Measurements from ENCODE around the gene OR5L1.

Gene OR5L1

GRCh38 chr11:55811067-55811466 is at the start of gene OR5L1:
Gene OR5L1 (plus strand): TSS chr11:55811367. CDS start chr11:55811467, 100 bp downstream.
- no peak for DNase-seq (ENCODE audit: low read depth in 2 of 2)

- DNase-seq (ENCODE audit: low read depth in 2 of 2) = no peak
Measured at GRCh38 chr11:55773138-55773537, 38.0 kb upstream of the OR5L1 start, which contains the start of gene OR5D13. Gene OR5D13 (plus strand): TSS chr11:55773438. CDS start chr11:55773438, 0 bp downstream.

DNA sequence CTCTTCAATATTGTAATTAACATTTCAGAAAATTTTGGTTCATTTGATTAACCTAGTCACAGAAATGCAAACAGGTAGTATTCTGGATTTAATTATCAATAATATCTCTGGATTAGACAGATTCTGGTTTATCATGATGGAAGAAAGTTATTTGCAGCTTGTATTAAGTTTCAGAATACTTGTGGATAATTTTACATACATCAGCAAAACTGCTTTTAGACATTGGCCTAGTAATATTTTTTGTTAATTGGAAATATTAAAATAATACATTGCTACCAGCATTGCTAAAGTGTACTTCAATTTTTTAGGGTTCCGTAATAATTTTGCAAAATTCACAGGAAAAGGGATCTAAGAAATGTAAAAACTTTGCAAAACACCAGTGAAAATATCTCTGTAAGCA is 19.6 kb upstream of the OR5L1 start:
- DNase-seq (ENCODE audit: low read depth in 2 of 2) = no peak

DNA sequence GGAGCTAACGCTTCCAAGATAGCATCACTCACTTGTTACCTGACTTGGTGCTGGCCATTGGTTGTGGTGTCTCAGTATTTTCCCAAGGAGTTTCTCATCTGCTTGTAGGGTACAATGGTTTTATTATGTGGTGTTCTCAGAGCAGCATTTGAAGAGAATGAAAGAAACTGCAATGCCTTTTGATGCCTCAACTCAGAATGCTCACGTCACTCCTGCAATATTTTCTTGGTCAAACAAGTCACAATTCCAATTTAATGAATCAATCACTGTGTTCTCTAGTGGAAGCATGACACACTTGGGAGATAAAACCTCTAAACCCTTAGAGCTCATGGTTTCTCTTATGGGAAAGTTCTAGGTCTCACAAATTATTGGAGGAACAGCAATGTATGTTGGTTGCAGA is 17.8 kb upstream of the OR5L1 start:
- no peak for DNase-seq (ENCODE audit: low read depth in 2 of 2)

- no peak for DNase-seq (ENCODE audit: low read depth in 2 of 2)
Measured at GRCh38 chr11:55795256-55795655, 15.9 kb upstream of the OR5L1 start, which contains the start of gene OR5D14. Gene OR5D14 (plus strand): TSS chr11:55795556. CDS start chr11:55795556, 0 bp downstream.

GRCh38 chr11:55806248-55806647 is 4.9 kb upstream of the OR5L1 start:
- no peak for DNase-seq (ENCODE audit: low read depth in 2 of 2)

DNA sequence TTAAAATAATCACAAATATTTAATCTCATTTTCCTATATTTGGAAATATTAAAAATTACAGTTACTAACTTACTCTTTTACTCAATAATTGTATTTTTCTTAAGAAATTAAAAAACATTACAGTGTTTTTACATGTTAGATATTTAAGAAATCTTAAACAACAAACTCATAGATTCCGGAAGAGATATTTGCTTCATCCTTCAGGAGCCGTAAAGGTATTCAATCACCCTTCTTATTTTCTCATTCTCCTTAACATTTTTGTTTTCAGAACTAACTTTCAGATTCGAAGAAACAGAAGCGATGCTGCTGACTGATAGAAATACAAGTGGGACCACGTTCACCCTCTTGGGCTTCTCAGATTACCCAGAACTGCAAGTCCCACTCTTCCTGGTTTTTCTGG is 8.2 kb downstream of the OR5L1 start, which contains the start of gene OR5D18:
Gene OR5D18, plus strand, starts transcription at position 301 of the 400 bp plus-strand sequence. Its CDS starts 0 bp downstream, at position 301.
- DNase-seq (ENCODE audit: low read depth in 2 of 2) = no peak

GRCh38 chr11:55826919-55827318 is 15.8 kb downstream of the OR5L1 start, which contains the start of gene OR5L2:
Gene OR5L2 (plus strand): TSS chr11:55827219. CDS start chr11:55827219, 0 bp downstream.
- no peak for DNase-seq (ENCODE audit: low read depth in 2 of 2)

GRCh38 chr11:55838452-55838851 is 27.3 kb downstream of the OR5L1 start, which contains the start of gene OR5D16:
Gene OR5D16 (plus strand): TSS chr11:55838752. CDS start chr11:55838752, 0 bp downstream.
- DNase-seq (ENCODE audit: low read depth in 2 of 2) = no peak

DNA sequence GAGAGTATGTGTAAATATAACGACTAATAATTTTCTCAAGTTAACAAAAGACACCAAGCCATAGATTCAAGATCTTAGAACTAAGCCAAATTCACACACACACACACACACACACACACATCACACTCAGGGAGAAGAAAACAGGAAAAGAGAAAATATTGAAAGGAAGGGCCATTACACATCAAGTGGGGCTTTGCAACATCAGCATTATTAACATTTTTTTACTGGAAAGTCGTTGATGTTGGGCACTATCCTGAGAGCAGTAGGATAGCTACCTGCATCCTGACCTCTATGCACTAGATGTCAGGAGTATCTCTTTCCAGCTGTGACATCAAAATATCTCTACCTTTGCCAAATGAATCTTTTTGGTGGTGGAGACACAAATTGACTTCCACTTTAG is 36.3 kb downstream of the OR5L1 start:
- no peak for DNase-seq (ENCODE audit: low read depth in 2 of 2)

- no peak for DNase-seq (ENCODE audit: low read depth in 2 of 2)
Measured at GRCh38 chr11:55849037-55849436, 37.9 kb downstream of the OR5L1 start.

DNA sequence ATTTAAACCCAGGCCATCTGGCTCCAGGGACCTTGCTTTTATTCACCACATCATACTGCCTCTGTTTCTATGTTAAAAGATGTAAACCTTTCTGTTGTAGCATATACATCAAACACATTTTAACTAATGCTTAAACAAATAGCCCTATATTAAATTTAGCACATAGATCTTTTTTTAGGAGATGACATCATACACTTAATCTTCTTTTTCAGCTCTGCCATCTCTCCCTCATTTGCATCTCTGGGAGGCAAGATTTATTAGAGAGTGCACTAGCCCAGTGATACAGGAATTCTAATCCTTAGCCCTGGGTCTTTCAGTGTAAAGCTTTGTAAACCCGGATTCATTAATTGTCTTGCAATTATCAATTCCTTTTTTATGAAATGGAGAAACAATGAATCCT is 41.0 kb downstream of the OR5L1 start:
- no peak for DNase-seq (ENCODE audit: low read depth in 2 of 2)

GRCh38 chr11:55854704-55855103 is 43.5 kb downstream of the OR5L1 start:
- DNase-seq (ENCODE audit: low read depth in 2 of 2) = no peak

Data from stimulated activated CD8-positive, alpha-beta memory T cell treated with anti-CD3 and anti-CD28 coated beads, Interleukin-7, amount 100 ng/mL, for 4 hours (primary cell).